Activated CD8-positive, alpha-beta memory T cell treated with anti-CD3 and anti-CD28 coated beads, Interleukin-2, amount 50 U/mL, for 48 hours (primary cell): ENCODE data around the gene HPS1.

Experiments
- DNase-seq: peaks from one replicate; pipeline ENCODE4 v3.0.0-alpha.2; 2020

Gene HPS1

GRCh38 chr10:98411166-98411565, 35.6 kb downstream of the HPS1 start:
- no peak for DNase-seq

DNA sequence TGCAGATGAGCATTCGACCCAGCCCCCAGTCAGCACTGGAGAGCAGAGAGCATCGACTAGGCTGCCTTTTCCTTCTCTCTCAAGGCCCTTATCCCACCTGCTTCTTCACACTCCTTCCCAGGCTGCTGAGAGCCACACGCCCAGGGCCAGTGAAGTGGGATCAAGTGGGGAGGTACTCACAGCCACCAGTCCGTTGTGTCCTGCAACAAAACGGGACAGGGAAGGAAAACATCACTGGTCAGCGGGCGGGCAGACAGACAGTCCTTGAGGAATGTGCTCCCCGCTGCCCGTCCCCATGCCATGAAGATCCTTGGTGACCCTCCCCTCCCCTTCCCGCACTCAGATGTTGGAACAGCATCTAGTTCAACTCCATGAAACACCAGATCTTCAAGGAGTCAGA, 36.0 kb downstream of the HPS1 start:
- DNase-seq, result no peak

DNA sequence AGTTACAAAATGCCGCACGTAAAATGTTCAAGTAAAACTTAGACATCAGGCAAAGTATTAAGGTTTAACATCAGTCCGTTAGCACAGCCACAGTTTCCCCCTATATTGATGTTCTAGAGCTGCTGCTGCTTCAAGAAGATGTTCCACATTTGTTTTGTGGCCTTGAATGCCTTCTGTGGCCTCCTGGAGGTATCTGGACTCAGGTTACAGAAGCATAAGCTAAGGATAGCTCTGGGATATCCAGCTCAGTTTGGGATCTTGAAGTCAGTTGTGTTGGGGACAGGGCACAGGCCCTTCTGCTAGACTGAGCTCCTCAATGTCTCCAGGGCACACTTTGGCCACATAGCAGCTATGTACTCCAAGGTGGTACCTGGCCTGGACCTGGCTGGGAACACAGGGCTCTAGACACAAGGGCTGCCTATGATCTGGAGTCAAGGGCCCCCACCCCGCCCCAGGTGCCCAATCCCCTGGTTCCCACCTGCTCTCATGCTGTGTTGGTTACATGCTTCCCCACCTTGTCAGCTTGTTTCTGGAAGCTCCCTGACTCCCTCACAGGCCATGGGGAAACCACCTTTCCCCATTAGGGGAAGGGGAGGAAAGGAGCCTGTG, 36.5 kb downstream of the HPS1 start:
- no peak for DNase-seq

DNA sequence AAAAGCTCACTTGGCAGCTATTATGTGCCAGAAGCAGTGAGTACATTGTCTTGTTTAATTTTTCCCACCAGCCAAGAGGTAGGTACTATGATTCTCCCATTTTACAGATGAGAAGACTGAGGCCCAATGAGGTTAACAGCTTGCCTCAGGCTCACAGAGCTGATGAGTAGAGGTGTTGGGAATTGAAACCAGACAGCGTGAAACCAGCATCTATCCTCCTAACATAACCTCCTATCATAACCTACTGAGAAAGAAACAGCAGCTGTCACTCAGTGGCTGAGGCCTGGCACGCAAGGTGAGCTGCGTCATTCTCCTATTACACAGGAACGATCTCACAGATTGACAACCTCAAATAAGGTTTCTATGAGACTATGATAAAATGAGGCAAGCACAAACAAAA, 37.9 kb downstream of the HPS1 start:
- no peak for DNase-seq

DNA sequence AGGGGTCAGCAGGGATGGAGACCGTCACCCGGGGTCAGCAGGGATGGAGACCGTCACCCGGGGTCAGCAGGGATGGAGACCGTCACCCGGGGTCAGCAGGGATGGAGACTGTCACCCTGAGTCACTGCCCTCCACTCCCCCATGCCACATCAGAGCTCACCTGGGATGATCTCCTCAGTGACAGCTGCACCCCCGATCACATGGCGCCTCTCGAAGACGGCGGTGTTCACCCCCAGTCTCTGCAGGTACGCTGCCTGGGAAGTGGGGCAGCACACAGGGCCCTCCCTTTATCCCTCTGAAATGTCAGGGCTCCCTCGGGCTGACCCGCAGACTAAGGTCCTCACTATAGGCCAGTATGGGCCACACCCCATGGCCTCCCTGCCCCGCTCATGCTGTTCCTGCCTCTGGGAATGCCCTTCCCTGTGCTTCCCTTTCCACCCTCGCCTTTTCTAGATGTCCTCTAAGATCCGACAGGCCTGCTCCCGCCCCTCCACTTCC, 38.9 kb downstream of the HPS1 start:
- no peak for DNase-seq

DNA sequence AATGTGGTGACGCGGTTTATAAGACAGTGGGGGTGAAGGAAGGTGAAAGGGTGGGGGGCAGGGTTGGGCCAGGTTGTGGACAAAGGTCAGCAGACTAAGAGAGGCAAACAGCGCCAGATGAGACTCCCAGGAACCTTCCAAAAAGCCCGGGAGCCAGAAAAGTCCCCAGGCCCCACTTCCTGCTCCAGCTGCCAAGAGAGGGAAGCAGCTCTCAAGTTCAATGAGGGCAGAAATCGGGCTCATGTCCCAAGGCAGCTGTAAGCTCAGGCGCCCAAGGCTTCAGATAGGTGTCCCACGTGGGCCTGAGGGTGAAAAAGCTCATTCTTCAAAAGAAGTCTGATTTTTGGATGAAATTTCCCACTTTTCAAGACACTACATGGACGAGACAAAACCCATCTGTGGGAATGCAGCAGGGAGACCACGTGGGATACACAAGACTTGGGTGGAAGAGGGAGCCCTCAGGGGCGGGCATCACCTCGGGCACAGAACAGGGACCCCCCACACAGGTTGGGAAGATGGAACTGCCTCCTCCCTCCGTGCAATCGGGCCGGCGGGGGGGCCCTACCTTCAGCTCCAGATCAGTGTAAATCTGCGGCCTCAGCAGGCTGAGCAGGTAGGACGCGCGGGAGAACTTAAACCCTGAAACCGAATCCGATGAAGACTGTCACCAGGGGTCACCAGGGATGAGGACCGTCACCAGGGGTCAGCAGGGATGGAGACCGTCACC, 39.6 kb downstream of the HPS1 start:
- no peak for DNase-seq

DNA sequence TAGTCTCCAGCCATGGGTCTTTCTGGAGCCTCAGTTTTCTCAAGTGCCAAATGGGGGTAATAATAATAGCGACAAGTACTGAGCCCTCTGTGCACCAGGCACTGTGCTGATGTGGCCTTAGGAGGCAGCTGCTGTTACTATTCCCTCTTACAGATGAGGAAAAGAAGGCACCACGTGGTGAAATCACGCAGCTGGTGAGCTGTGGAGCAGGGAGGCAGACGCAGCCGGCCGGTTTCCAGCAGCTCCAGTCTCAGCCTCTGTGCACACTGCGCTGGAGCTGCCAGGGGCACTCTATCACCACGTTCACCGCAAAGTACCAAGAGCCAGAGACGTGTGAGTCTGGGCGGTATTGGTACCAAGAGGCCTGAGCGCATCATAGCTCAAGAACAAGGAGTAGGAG, 41.3 kb downstream of the HPS1 start:
- DNase-seq, result no peak

DNA sequence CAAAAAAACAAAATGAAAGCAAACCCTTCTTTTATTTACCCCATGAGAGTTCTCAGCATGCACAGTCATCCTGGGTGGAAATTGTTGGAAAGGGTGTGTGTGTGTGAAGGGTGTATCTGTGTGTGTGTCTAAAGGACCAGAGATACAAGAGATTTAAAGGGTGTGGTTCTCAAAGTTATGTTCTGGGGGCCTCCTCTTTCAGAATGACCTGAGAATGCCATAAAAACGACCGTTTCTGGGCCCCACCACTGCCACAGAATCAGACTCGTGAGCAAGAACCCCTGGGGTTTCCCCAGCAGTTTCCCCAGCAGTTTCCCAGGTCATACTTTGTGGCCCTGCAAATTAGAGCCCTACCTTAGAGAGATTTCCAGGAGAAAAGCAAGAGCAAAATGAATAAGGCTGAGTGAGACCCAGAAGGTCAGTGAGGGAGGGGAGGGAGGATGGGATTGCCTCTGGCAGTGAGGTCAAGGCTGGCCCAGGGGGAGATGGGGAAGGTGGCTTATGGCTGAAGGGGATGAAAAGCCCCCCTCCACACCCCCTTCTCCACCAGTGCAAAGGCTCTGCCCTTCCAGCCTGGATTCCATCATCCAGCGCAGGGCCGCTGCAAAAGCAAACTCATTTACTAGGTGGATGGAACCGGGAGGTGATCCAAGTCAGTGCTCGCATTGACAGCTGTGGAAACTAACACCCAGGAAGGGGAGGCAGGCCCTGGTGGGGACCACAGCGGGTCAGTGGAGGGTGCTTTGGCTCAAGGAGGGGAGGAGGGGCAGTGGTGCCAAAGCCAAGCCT, 42.0 kb downstream of the HPS1 start:
- DNase-seq, result no peak

GRCh38 chr10:98403812-98404504, 42.8 kb downstream of the HPS1 start:
- DNase-seq, result no peak

DNA sequence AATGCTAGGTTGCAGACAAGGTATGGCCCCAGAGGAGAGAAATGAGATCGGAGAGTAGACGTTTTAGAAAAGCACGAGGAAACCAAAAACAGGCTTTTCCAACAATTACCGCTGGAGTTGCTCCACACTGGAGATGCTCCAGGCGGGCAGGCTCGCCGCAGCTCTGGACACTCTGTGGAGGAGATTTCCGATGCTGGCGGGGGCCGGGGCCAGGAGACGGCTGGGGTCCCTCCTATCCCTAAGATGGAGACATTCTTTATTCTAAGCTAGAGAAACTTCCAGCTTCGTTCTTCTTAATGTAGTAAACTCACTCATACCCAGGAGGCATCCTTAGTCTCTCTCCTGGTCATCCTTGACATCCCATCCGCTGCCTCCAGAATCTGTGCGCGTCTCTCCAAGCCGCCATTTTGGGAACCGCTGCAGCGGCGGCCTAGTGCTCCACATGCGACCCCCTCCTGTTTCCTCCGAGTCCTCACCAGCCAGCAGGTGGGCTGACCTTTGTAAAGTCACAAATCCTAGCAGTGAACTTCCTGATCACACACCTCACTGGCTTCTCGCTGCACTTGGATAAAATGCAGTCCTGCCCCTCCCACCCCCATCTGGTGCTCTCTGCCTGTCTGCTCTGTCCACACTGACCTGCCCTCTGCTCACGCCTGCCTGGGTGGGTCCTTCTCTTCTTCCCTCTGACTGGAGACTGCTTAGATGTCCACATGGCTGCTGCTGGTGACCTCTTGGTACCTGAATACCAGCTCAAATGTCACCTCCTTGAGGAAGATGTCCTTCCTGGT, 43.6 kb downstream of the HPS1 start:
- no peak for DNase-seq

GRCh38 chr10:98402478-98402877, 44.3 kb downstream of the HPS1 start:
- no peak for DNase-seq

GRCh38 chr10:98400482-98400881, 46.3 kb downstream of the HPS1 start:
- no peak for DNase-seq

GRCh38 chr10:98399784-98400183, 47.0 kb downstream of the HPS1 start:
- no peak for DNase-seq

- DNase-seq, result no peak
Measured at GRCh38 chr10:98397089-98397600, 49.6 kb downstream of the HPS1 start.

DNA sequence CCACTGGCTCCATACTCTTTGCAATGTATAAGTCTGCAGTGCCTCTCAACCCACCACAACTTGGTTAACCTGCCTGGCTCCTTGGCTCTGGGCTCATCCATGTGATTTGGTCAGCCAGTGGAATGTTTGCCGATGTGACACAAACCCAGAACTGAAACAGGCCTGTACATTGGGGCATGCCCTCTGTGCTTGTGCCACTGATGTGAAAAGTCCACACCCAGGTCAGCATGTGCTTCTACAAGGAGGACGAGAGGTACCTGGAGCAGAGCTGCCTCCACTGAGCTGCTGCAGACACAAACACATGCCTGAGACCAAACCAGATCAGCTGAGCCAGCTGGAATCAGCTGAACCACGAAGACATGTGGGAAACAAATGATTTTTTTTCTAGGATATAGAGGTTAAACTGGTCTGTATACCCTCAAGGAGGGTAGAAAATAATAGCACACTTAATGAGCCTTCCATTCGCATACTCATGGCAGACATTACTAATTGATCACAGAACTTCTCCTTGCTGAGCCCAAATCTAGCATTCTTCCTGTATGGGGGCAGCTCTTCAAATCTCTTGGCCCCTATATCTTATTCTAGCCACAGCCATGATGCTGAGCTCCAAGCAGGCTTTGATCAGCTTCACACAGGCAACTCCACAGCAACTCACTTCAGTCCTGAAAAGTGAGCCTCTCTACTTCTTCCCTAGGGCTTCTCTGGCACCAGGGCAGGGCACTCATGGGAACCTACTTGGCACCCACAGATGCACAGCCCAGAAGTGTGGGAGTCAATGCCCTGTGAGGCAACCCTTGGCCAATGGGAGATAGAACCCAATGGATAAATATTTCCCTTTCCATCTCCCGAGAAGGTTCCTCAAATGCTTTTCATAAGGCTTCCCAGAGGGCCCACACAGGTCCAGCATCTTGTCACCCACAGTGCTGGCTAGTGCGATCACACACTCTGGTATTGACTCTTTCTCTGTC, 50.4 kb downstream of the HPS1 start:
- DNase-seq, result no peak

- DNase-seq, result no peak
Measured at GRCh38 chr10:98394851-98395440, 51.8 kb downstream of the HPS1 start.

- no peak for DNase-seq
Measured at GRCh38 chr10:98391578-98391991, 55.1 kb downstream of the HPS1 start.

DNA sequence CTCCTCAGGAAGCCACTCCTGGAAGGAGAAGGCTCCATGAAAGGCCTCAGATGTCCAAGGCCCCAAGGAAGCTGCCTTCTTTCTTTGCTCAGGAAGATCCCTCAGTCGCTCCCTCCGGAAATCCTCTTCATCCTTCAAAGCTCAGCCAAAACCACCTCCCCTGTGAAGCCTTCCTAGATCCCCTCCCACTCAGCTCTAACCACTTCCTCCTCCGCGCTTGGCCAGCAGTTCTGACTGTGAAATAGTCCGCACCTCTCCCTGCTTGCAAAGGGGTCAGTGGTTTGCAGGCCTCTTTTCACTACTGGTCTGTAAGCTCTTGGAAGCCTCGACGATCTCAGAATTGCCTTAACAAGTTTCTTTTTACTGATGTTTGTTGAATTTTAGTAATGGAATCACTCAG, 55.7 kb downstream of the HPS1 start:
- no peak for DNase-seq

DNA sequence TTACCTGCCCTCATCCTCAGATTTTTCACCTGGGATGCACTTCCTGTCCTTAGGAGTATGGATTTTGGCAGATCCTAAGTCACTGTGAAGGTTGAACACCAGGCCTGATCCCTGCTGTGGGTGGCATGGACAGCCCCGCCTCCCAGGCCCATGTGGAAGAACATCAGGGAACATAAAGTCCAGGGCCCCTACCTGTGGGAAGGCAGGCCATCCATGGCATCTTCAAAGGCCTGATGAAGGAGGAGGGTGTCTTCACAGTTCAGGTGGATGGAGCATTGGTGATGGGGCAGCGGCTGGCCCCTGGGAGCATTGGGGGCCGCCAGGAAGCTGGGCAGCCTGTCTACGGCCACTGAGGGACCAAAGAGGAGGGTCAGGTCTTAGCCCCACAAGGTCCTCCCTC, 56.3 kb downstream of the HPS1 start:
- DNase-seq, result no peak

DNA sequence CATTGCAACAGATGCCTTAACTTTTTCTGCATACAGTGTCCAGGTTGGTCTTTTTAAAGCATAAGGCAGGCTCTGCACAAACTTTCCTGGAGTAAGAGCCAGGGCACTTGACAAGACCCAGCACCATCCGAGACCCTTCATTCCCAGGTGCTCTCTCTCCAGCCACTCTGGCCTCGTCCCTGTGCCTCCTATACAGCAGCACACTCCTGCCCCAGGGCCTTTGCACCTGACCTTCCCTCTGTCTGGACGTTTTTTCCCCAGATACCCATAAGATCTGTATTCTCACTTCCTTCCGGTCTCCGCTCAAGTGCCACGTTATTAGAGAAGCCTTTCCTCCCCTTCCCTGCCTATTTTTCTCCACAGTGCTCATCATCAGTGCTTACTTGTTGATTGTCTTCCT, 57.3 kb downstream of the HPS1 start:
- no peak for DNase-seq
